H1 (cell line): ENCODE measurements around the gene MSI2. TPM values are rescaled to one million over a fixed set of nuclear protein-coding genes. Genes with fewer than 3 reads are reported as not detected.

Source experiments
- CTCF ChIA-PET: fragments of 300-600 bp; sonication (Branson Sonifier 250); formaldehyde crosslinking; loops from one replicate; lab custom pipeline; 2021; ENCODE audit not compliant: partially characterized antibody; lab: Charles Lee
- POLR2A ChIA-PET: fragments of 300-600 bp; sonication (Branson Sonifier 250); formaldehyde crosslinking; loops from one replicate; lab custom pipeline; 2021; ENCODE audit warnings: inconsistent platforms; ENCODE audit not compliant: partially characterized antibody; lab: Charles Lee
- DNase-seq, 2 experiments: peaks; one replicate each; pipeline versions ENCODE4 v3.0.0 to v3.0.0-alpha.2; 2010 to 2022; ENCODE audit warnings: low spot score in 2 of 2, low read depth in 1 of 2, mixed read lengths in 1 of 2
- FAIRE-seq: peaks from 2 replicates; lab custom pipeline; 2011; peaks lifted over from hg19 to GRCh38; lab: Jason Lieb, UNC
- H2AFZ ChIP-seq: 2 replicates; pipeline ENCODE4 v1.8.1; 2012; ENCODE audit warnings: low read length, inconsistent platforms
- H2AK5ac ChIP-seq: 2 replicates; pipeline ENCODE4 v1.6.1; 2013; ENCODE audit warnings: low read depth, low read length
- H2BK120ac ChIP-seq: replicated peaks from 2 replicates; pipeline ENCODE3; 2013; ENCODE audit warnings: low read depth, low read length, inconsistent platforms
- H2BK12ac ChIP-seq: 2 replicates; pipeline ENCODE4 v1.6.1; 2013; ENCODE audit warnings: low read depth, low read length
- H2BK15ac ChIP-seq: 2 replicates; pipeline ENCODE4 v1.6.1; 2013; ENCODE audit warnings: low read length
- H2BK20ac ChIP-seq: 2 replicates; pipeline ENCODE4 v1.6.1; 2013; ENCODE audit warnings: low read length
- H2BK5ac ChIP-seq: 2 replicates; pipeline ENCODE4 v1.6.1; 2013; ENCODE audit warnings: low read depth, low read length
- H3K14ac ChIP-seq: 2 replicates; pipeline ENCODE4 v1.6.1; 2013; ENCODE audit warnings: inconsistent platforms; ENCODE audit not compliant: insufficient read length
- H3K18ac ChIP-seq: 2 replicates; pipeline ENCODE4 v1.6.1; 2013; ENCODE audit warnings: low read length; ENCODE audit errors: extremely low read depth
- H3K23ac ChIP-seq: 2 replicates; pipeline ENCODE4 v1.6.1; 2013; ENCODE audit warnings: inconsistent platforms; ENCODE audit not compliant: insufficient read length
- H3K23me2 ChIP-seq: 2 replicates; pipeline ENCODE4 v1.6.1; 2013; ENCODE audit warnings: low read depth, low read length
- H3K27ac ChIP-seq: 2 replicates; pipeline ENCODE4 v1.6.1; 2011; ENCODE audit warnings: low read depth, low read length, inconsistent platforms
- H3K27me3 ChIP-seq, 4 experiments: replicated peaks in 1 of 4; 1 replicate in 1 of 4; 2 replicates in 3 of 4; pipeline versions ENCODE4 v1.6.1 to v1.8.1; 2011 to 2013; ENCODE audit warnings: low read length in 3 of 4, mild to moderate bottlenecking in 3 of 4, inconsistent platforms in 2 of 4, mixed read lengths in 2 of 4, moderate library complexity in 1 of 4; ENCODE audit not compliant: control insufficient read depth in 3 of 4, insufficient read depth in 3 of 4; ENCODE audit errors: extremely low read depth in 1 of 4
- H3K36me3 ChIP-seq, 4 experiments: 2 replicates each; pipeline versions ENCODE4 v1.6.1 to v1.8.1; 2011 to 2013; ENCODE audit warnings: mild to moderate bottlenecking in 4 of 4, low read length in 3 of 4, moderate library complexity in 2 of 4, control low read depth in 1 of 4, inconsistent platforms in 1 of 4; ENCODE audit not compliant: insufficient read depth in 4 of 4, control insufficient read depth in 2 of 4
- H3K4ac ChIP-seq: replicated peaks from 2 replicates; pipeline ENCODE3; 2013; ENCODE audit warnings: low read length, low read depth, mixed read lengths, inconsistent platforms; ENCODE audit not compliant: insufficient read length
- H3K4me1 ChIP-seq, 4 experiments: replicated peaks in 1 of 4; 1 replicate in 1 of 4; 2 replicates in 3 of 4; pipeline versions ENCODE4 v1.6.1 to v1.8.1; 2011 to 2013; ENCODE audit warnings: low read length in 3 of 4, inconsistent platforms in 2 of 4, mixed read lengths in 1 of 4; ENCODE audit not compliant: insufficient read depth in 4 of 4, control insufficient read depth in 3 of 4
- H3K4me2 ChIP-seq, 2 experiments: 2 replicates each; pipeline versions ENCODE4 v1.6.1 to v1.8.1; 2011 to 2013; ENCODE audit warnings: low read depth in 2 of 2, low read length in 2 of 2, control low read depth in 1 of 2, inconsistent platforms in 1 of 2, mild to moderate bottlenecking in 1 of 2; ENCODE audit not compliant: insufficient read depth in 1 of 2
- H3K4me3 ChIP-seq, 4 experiments: fragments of 200-600, 300-600 bp in 1 of 4; sonication (generic), shearing (Covaris generic), sonication (Bioruptor Twin) in 1 of 4; 2 replicates each; pipeline versions ENCODE4 v1.5.1 to v1.8.1; 2011 to 2016; ENCODE audit warnings: low read length in 4 of 4, low read depth in 3 of 4, control low read depth in 2 of 4, inconsistent platforms in 2 of 4, mild to moderate bottlenecking in 2 of 4, mixed read lengths in 1 of 4, moderate library complexity in 1 of 4; ENCODE audit not compliant: insufficient read depth in 2 of 4; ENCODE audit errors: extremely low read depth in 1 of 4
- H3K56ac ChIP-seq: replicated peaks from 2 replicates; pipeline ENCODE3; 2013; ENCODE audit warnings: low read depth, mild to moderate bottlenecking, mixed read lengths, low read length, inconsistent platforms; ENCODE audit not compliant: insufficient read length
- H3K79me1 ChIP-seq: 2 replicates; pipeline ENCODE4 v1.6.1; 2013; ENCODE audit warnings: low read depth, low read length, control low read depth
- H3K79me2 ChIP-seq, 2 experiments: 2 replicates each; pipeline versions ENCODE4 v1.6.1 to v1.8.1; 2012 to 2013; ENCODE audit warnings: low read length in 2 of 2, mild to moderate bottlenecking in 2 of 2, inconsistent platforms in 1 of 2; ENCODE audit not compliant: insufficient read depth in 2 of 2, control insufficient read depth in 1 of 2
- H3K9ac ChIP-seq, 4 experiments: replicated peaks in 1 of 4; 1 replicate in 1 of 4; 2 replicates in 3 of 4; pipeline versions ENCODE4 v1.6.1 to v1.8.1; 2011 to 2013; ENCODE audit warnings: low read depth in 3 of 4, low read length in 3 of 4, control low read depth in 2 of 4, mild to moderate bottlenecking in 2 of 4, moderate library complexity in 2 of 4, inconsistent platforms in 1 of 4; ENCODE audit errors: extremely low read depth in 1 of 4
- H3K9me3 ChIP-seq, 2 experiments: 2 replicates each; pipeline versions ENCODE4 v1.6.1 to v1.8.1; 2012 to 2013; ENCODE audit warnings: mild to moderate bottlenecking in 2 of 2, moderate library complexity in 2 of 2, control low read depth in 1 of 2, inconsistent platforms in 1 of 2, low read depth in 1 of 2, low read length in 1 of 2, mixed read lengths in 1 of 2; ENCODE audit not compliant: insufficient read depth in 2 of 2
- H4K20me1 ChIP-seq, 2 experiments: replicated peaks in 1 of 2; 2 replicates each; pipeline versions ENCODE3 to v1.8.1; 2011 to 2013; ENCODE audit warnings: inconsistent platforms in 2 of 2, low read length in 2 of 2, mild to moderate bottlenecking in 1 of 2; ENCODE audit not compliant: insufficient read depth in 2 of 2, control insufficient read depth in 1 of 2
- H4K5ac ChIP-seq: 2 replicates; pipeline ENCODE4 v1.6.1; 2013; ENCODE audit warnings: low read length, low read depth, mixed read lengths, inconsistent platforms; ENCODE audit not compliant: insufficient read length
- H4K8ac ChIP-seq: 2 replicates; pipeline ENCODE4 v1.8.0; 2013; ENCODE audit warnings: mild to moderate bottlenecking, moderate library complexity, low read length, inconsistent platforms; ENCODE audit not compliant: insufficient read depth; ENCODE audit errors: extremely low read depth
- H4K91ac ChIP-seq: replicated peaks from 2 replicates; pipeline ENCODE3; 2013; ENCODE audit warnings: low read length, mixed read lengths, inconsistent platforms; ENCODE audit not compliant: insufficient read length
- CEBPB ChIP-seq: IDR thresholded peaks from 2 replicates; pipeline ENCODE4 v1.6.1; 2012; ENCODE audit warnings: low read depth, low read length
- CTBP2 ChIP-seq: IDR thresholded peaks from 2 replicates; pipeline ENCODE4 v1.7.0; 2011; ENCODE audit warnings: borderline replicate concordance, mild to moderate bottlenecking, moderate library complexity, mixed read lengths, low read length; ENCODE audit not compliant: insufficient read depth, insufficient read length
- HDAC2 ChIP-seq, 2 experiments: fragments of 300-600 bp in 1 of 2; sonication (generic) in 1 of 2; IDR thresholded peaks; 2 replicates each; pipeline ENCODE4 v1.6.1; 2011 to 2012; ENCODE audit warnings: low read depth in 2 of 2, low read length in 2 of 2, mild to moderate bottlenecking in 2 of 2, moderate library complexity in 2 of 2, borderline replicate concordance in 1 of 2, inconsistent platforms in 1 of 2
- SAP30 ChIP-seq: fragments of 300-600 bp; sonication (generic); IDR thresholded peaks from 2 replicates; pipeline ENCODE4 v1.7.1; 2012; ENCODE audit warnings: low read length, moderate library complexity, mild to moderate bottlenecking, inconsistent platforms; ENCODE audit not compliant: insufficient read depth, insufficient replicate concordance
- TEAD4 ChIP-seq: IDR thresholded peaks from 2 replicates; pipeline ENCODE4 v1.6.1; 2012; ENCODE audit warnings: low read depth, low read length, inconsistent platforms, mixed read lengths
- WGBS, 2 experiments: shearing (Covaris generic) in 1 of 2; methylation state at CpG; one replicate each; pipeline versions ENCODE4 v1.1.6 to v1.1.7; 2013 to 2015; ENCODE audit warnings: low lambda C conversion rate in 2 of 2, mixed read lengths in 2 of 2, inconsistent platforms in 1 of 2, low coverage in 1 of 2, missing lambda C conversion rate in 1 of 2; ENCODE audit not compliant: insufficient replicate concordance in 2 of 2, insufficient coverage in 1 of 2, insufficient read length in 1 of 2; ENCODE audit errors: extremely low coverage in 1 of 2, missing lambda C conversion rate in 1 of 2; 5-methylcytosine and 5-hydroxymethylcytosine counted together
- polyA plus RNA-seq, 7 experiments: library from polyadenylated mRNA; depleted of rRNA in 3 of 7; stranded (reverse) in 5 of 7; unstranded in 2 of 7; fragments of >200 nt in 5 of 7; fragments of 200-250 nt in 2 of 7; gene quantifications; 1 replicate in 5 of 7; 2 replicates in 1 of 7; 4 replicates in 1 of 7; pipeline versions ENCODE4 v1.2.1 to v1.2.3, GENCODE V29; 2011 to 2013; ENCODE audit warnings: missing spikeins in 2 of 7, mixed read lengths in 2 of 7
- total RNA-seq: library from RNA; stranded (reverse); fragmentation: NEBNext Ultra II Directional; extraction: Animal tissue kit (Norgen Biotek cat#: 25700); gene quantifications from 2 replicates; pipeline ENCODE4 v1.2.1, GENCODE V29; 2021

The MSI2 gene
- total and polyA plus RNA-seq, 2 of the 8 experiments (the other 6 are each of a cell fraction or from before 2014, with no cell fraction given): 36.7 to 80.6 TPM

GRCh38 chr17:57696050-57696449 is 439.7 kb downstream of the MSI2 start:
- no peak for FAIRE-seq
- Histone ChIP-seq H3K4me1 (peaks cover 0 to 6% (median 0%) of the 10 kb centered on the region in 4 experiments; a peak in 1 of 7 replicates), H2BK15ac (no peak overlapping the region), H3K27ac (no peak overlapping the region), H3K14ac (no peak overlapping the region), H3K18ac (no peak overlapping the region), H4K20me1 (no peaks in the 10 kb centered on the region), H3K4ac (no peak overlapping the region), H3K79me1 (no peaks in the 10 kb centered on the region), H3K23me2 (0 out of 2 replicates have a peak, but pooled peaks cover 3% of the 10 kb centered on the region), H3K9me3 (0 out of 4 replicates have a peak, but pooled peaks cover 0 to 2% of the 10 kb centered on the region in 2 experiments), H2AFZ (no peak overlapping the region), H3K36me3 (no peaks in the 10 kb centered on the region), H3K27me3 (no peaks in the 10 kb centered on the region), H2AK5ac (no peak overlapping the region), H2BK5ac (no peak overlapping the region), H4K91ac (no peak overlapping the region), H2BK120ac (no peak overlapping the region), H2BK12ac (no peak overlapping the region), H4K5ac (no peak overlapping the region), H3K79me2 (no peaks in the 10 kb centered on the region), H3K23ac (no peak overlapping the region), H3K56ac (no peak overlapping the region), H2BK20ac (no peak overlapping the region), H3K4me2 (no peak overlapping the region), H3K9ac (no peak overlapping the region), H4K8ac (no peak overlapping the region), H3K4me3 (no peak overlapping the region)
- WGBS, 2 experiments: 88% methylated on average over 3 of the region's 3 CpGs; no CpG with 5 or more reads in 1 of the 2 experiments
- ChIA-PET POLR2A (interaction anchor here (1.2 kb wide), 1 partner anchor 14 kb away, joined by 3 read pairs; no protein-coding TSS in a partner anchor), CTCF (interaction anchor here (0.7 to 2.7 kb wide), 12 partner anchors 9 to 133 kb away, joined by 3 to 12 read pairs (median 4); no protein-coding TSS in a partner anchor)
- peak in 1 of 2 experiments; percentile 13 for DNase-seq
- TF ChIP-seq CEBPB (no peak), TEAD4 (no peak), CTBP2 (no peak), HDAC2 (IDR thresholded peaks at IDR 0.05; ENCODE audit: borderline replicate concordance in 1 of 2, low read depth in 2 of 2, low read length in 2 of 2) (no peak), SAP30 (no peak)
